Measurements from ENCODE around the gene FTH1. TPM values are rescaled to one million over a fixed set of nuclear protein-coding genes. Genes with fewer than 3 reads are reported as not detected.

The FTH1 gene
- polyA plus RNA-seq, 10 donors, result 1,283 to 1,536 (median 1,379) TPM

DNA sequence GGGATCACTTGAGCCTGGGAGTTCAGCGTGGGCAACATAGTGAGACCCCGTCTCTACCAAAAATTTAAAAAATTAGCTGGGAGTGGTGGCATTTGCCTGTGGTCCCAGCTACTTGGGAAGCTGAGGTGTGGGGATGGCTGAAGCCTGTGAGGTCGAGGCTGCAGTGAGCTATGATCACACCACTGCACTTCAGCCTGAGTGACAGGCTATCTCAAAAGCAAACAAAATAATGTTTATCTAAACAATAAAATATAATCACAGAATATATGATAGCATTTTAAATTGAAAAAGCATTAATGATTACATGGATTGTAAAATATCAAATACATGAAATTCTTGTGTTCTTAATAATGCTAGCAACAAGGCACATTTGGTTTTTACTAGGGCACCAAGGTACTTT lies 14.6 kb downstream of the FTH1 start:
- no peak for DNase-seq

DNA sequence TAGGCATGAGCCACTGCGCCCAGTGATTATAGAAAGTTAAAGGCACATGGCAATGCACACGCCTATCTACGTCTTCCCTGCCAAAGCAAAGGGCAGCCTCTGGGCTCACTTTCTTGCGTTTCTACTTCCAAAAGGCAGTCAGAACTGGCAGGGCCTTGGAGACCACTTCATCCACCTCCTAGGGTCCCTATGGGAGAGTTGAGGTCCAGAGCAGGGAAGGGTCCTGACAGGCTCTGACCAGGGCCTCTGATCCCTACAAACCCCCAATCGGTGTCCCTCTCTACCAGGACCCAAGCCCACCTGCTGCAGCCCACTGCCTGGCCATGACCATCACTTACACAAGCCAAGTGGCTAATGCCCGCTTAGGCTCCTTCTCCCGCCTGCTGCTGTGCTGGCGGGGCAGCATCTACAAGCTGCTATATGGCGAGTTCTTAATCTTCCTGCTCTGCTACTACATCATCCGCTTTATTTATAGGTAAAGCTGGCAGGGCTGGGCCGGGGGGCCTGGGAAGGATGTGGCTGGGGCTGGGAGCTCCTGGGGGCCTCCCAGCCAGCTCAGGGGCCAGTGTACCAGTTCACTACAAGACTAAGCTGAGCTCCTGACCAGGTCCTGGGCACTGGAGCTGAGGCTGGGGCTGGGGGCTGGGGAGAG lies 15.8 kb downstream of the FTH1 start:
- no peak for DNase-seq

DNA sequence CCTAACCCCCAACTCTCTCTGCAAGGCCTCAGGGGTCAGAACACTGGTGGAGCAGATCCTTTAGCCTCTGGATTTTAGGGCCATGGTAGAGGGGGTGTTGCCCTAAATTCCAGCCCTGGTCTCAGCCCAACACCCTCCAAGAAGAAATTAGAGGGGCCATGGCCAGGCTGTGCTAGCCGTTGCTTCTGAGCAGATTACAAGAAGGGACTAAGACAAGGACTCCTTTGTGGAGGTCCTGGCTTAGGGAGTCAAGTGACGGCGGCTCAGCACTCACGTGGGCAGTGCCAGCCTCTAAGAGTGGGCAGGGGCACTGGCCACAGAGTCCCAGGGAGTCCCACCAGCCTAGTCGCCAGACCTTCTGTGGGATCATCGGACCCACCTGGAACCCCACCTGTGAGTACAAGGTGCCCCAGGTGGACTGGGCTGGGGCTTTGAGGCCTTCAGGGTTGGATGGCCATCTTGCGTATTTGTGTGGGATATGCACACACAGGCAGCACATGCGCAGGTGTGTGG lies 17.3 kb downstream of the FTH1 start, which contains the start of gene BEST1:
Gene BEST1, plus strand, starts transcription at position 317 of the 513 bp plus-strand sequence. CDS start 1,456 bp downstream, outside the sequence.
- no peak for DNase-seq

DNA sequence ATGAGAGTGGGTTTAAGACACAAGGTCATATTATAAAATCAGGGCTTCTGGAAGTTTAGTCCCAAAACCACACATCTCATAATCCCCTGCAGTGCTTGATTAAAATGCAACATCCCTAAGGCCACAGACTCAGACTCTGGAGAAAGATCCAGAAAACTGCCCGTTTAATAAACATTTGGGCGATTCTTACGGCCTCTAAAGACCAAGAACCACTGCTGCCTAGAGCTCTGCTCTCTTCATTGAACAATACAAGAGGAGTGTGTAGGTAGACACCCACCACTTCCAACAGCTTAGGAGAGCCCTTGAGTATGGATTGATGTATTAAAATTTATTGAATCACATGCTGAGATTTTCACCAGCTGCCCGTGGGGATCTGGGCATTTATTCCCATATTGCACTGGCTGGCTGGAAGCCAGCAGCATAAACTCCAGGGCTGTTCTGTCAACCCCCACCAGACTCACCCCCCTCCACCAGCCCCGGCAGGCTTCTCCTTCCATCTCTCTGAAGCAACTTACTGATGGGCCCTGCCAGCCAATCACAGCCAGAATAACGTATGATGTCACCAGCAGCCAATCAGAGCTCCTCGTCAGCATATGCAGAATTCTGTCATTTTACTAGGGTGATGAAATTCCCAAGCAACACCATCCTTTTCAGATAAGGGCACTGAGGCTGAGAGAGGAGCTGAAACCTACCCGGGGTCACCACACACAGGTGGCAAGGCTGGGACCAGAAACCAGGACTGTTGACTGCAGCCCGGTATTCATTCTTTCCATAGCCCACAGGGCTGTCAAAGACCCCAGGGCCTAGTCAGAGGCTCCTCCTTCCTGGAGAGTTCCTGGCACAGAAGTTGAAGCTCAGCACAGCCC lies 18.0 kb downstream of the FTH1 start:
- peak; percentile 77 to 90 (median 90) for DNase-seq

DNA sequence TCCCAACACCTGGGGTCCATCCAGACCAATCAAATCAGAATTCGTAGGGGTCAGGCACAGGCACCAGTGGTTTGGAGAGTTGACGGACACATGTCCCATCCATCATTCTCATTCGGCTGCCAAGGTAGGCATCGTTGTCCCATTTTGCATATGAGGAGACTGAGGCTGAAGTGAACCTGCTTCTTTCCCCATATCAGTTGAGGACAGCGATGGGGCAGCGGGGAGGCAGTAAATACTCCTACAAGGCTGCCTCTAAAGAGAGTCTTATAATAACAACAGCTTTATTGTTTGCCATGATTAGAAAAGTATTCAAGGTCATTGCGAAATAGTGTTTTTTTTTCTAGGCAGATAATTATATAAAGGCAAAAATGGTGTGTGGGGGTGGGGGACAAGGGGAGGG lies 18.9 kb downstream of the FTH1 start:
- DNase-seq, result no peak

DNA sequence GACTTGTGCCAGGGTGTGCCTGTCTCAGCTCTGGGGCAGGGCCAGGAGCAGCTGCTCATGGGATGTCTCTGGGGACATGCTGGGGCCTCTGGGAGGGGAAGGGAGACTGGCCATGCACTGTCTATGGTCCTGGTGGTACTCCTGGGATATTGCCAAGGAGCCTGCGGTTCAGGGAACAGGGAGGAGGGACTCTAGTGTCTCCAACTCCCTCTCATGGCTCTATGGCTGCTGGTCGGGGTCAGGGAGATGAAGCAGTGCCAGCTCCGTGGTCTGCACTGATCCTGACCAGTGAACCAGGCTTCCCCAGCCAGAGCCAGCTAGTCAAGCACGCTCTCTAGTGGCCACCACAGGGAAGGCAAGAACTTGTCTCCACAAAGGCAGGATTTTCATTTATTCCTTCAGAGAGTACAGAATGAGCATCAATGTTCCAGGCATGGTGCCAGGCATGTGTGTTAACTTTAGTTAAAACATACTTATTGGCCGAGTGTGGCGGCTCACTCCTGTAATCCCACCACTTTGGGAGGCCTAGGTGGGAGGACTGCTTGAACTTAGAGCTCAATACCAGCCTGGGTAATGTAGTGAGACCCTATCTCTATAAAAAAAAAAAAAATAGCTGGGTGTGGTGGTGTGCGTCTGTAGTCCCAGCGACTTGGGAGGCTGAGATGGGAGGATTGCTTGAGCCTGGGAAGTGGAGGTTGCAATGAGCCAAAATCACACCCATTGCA lies 19.8 kb downstream of the FTH1 start:
- peak; percentile 90 to 96 (median 94) for DNase-seq

DNA sequence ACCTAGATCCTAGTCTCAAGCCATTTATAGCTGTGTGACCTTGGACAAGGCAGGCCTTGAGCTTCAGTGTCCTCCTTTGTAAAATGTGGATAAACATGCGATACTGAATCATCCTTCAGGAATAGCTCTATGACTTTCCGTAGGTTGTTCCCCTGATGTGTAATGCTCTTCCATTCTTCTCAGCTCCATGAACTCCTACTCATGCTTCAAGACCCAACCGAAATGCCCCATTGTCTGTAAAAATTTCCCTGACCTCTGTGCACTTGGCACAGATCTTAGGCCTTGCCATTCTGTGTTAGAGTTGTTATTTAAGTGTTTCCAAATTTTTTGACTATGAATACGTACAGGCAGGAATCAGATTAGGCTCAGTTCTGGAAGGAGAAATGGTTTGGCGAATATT lies 20.5 kb downstream of the FTH1 start:
- DNase-seq, result no peak

DNA sequence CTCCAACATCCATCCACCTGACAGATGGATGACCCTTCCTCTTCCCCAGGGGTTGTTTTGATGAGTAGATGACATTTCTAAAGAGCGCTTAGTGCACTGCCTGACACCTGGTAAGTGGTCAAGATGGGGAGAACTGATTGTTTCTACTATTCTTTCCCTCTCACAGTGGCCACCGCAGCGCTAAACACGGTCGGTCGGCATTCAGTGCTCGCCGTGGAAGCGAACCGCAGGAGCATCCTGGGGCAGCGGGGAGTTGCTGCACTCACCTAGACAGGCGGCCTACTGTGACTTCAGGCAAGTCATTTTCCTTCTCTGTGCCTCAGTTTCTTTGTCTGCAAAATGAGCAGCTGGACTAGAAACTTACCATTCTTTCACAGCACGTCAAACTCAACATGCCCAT lies 22.2 kb downstream of the FTH1 start:
- DNase-seq, result no peak

DNA sequence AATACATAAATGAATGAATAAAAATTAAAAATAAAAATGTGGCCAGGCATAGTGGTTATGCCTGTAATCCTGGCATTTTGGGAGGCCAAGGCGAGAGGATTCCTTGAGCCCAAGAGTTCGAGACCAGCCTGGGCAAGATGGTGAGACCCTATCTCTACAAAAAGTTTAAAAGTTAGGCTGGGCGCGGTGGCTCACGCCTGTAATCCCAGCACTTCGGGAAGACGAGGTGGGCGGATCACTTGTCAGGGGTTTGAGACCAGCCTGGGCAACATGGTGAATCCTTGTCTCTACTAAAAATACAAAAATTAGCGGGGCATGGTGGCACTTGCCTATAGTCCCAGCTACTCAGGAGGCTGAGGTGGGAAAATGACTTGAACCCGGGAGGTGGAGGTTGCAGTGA lies 27.0 kb downstream of the FTH1 start:
- no peak for DNase-seq

DNA sequence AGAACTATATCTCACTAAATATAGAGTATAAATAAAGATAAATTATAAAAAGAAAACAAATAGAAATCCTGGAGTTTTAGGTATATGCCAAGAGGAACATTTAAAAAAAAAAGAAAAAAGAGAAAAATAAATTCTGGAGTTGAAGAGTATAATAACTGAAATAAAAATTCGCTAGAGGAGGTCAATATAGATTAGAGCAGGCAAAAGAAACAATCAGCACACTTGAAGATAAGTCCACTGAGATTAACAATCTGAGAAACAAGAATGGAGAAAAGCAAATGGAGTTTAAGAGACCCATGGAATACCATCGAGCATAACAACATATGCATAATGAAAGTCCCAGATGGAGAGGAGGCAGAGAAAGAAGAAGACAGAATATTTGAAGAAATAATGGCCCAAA lies 31.6 kb downstream of the FTH1 start:
- no peak for DNase-seq

DNA sequence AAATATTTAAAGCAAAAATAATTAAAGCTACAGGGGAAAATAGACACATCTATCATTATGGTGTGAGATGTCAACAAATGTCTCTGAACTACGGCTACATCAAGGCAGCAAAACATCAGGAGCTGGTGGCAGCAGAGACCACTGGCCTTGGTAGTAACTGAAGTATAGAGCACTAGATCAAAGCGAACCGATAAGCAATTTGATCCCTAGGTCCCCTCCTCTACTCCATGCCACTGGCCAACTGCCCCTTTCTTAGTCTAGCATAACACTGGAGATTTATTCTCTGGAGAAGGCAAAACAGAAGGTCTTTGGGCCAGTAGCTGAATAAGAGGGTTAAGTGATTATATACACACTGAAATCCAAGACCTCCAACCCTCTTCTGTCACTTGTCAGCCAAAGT lies 36.5 kb downstream of the FTH1 start:
- DNase-seq, result no peak

DNA sequence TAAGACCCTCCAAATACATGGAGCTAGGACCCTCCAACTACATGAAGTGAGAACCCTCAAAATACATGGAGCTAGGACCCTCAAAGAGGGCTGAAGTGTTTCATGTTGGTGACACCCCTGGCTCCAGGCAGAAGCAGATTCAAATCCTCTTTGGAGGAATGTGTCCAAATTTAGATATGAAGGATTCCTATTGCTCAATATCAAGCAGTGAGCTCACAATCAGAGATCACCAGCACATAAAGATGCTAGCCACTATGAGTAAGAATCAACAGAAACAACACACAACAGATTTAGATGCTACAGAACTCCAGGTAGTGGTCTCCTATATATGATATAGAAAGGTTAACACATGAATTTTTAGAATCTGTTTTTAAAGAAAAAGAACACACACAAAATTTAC lies 38.8 kb downstream of the FTH1 start:
- DNase-seq, result no peak

DNA sequence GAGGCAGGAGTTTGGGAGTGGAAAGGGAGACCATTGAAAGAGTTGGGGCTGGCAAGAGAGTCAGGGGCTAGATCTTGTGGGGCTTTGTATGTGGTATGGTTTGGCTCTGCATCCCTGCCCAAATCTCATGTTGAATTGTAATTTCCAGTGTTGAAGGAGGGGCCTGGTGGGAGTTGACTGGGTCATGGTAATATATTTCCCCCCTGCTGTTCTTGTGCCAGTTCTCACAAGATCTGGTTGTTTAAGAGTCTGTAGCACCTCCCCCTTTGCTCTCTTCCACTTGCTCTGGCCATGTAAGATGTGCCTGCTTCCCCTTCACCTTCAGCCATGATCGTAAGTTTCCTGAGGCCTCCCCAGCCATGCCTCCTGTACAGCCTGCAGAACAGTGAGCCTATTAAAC lies 39.9 kb downstream of the FTH1 start:
- no peak for DNase-seq

DNA sequence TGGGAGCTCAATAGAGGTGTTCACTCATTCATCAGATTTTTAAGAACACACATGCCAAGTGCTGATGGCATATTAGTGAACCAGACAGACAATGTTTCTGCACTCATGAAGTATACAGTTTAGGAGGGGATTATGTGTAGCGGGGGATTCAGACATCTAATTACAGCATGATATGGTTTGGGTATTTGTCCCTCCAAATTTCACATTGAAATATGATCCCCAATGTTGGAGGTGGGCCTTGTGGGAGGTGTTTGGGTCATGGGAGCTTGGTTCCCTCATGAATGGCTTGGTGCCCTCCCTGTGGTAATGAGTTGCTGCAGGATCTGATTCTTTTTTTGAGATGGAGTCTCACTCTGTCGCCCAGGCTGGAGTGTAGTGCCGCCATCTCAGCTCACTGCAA lies 41.2 kb downstream of the FTH1 start:
- DNase-seq, result peak in 1 of 3 donors; percentile 41

DNA sequence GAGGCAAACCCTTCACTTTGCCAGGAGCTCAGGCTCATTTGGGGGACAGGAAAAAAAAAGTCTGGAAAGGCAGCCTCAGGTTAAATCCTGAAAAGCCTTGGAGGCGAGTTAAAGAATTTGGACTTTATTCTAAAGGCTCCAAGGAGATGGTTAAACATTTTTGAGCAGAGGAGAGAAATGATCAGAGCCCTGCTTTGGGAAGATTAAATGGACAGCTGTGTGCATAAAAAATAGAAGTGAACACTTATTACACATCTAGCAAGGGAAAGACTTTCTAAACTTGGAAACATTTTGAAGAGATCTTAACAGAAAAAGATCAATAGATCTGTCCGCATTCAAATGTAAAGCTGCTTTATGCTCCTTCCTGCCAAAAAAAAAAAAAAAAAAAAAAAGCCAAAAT lies 41.7 kb downstream of the FTH1 start:
- DNase-seq, result peak in 1 of 3 donors; percentile 60

DNA sequence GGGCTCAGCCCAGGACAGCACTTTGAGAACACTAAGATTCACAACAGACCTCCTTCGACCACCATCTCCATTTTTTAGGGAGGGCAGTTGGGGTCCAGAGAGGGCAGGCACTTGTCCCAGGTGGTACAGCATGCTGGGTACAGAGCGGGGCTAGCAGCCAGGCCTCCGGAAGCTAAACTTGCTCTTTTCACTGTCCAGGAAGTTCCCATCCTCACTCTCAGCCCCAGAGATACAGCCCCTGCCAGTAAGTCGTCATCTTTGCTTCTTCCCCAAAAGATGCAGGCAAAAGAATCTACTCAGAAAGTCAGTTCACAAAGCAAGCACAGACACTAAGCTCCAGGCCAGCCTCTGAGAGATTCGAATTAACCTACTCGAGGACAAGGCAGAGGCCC lies 43.4 kb downstream of the FTH1 start:
- DNase-seq, result peak in 1 of 3 donors; percentile 66

DNA sequence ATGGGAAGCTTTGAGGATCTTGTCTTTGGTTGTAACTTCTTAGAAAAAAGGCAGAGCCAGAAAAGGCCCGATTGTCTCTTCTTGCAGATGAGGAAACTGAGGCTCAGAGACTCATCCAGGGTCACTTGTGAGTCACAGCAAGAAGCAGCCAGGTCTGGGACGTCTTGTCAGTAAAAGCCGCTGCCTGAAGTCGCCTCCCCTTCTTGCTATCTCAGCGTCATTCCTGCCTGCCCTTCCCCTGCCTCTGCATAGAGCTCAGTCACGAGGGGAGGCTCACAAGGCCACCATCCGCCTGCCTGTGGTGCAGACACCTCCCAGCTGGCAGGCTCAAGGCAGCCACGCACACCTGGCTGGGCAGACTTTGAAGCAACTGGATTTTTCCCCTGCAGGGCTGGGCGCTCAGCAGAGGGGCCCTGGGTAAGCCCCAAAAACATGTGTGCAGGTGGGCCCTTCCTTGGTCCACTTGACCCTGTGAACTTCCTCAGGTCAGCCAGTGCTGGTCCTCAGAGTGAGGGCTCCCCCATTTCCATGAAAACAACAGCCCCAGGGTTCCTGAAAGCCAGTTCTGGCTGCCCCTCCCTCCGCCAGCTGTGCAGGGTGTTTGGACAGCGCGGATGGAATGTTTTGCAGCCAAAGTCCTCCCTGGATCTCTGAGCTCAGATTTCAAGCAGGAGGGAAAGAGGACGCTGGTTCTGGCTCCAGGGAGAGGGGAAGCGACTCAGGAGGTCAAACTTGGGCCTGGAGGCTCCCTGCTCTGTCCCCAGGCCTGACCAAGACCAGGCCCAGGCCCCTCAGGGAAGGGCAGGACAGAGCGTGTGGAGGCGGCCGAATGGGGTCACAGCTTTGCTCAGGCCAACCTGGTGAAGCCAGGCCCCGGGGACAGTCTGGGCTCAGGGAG lies 44.0 kb downstream of the FTH1 start:
- peak; percentile 87 to 97 (median 94) for DNase-seq

DNA sequence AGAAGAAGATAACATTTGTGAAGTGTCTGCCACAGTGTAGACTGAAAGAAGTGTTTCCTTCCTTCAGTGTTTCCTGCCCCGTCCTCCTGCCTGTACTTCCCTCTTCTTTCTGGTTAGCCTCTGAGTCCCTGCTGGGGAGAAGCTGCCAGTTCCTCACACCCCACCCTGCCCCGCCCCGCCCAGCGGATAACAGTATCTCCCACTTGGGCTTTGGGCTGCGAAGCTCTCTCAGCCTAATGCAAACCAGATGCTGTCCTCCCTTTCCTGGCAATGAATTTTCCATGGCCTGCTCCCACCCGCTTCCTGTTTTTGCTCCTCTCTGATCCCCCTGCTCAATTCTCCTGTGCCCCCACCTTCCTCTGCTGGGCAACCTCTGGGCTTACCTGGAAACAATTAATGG lies 44.9 kb downstream of the FTH1 start:
- peak; percentile 86 to 95 (median 94) for DNase-seq

DNA sequence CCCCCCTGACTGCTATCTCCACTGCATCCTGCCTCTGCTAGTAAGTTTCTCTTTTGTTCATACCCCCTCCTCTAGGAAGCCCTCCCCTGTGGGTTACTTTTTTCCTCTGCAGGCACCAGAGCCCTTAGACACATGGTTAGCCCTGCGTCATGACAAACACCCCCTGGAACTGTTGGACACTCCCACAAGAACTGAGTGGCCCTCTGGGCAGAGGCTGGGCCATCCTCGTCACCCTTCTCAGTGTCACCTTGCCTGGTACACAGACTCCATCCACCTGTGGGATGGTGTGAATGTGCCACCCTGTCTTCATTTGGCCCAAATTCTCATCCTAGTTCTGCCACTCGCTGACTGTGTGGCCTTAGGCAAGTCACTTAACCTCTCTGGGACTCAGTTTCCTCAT lies 46.0 kb downstream of the FTH1 start:
- DNase-seq, result peak in 1 of 3 donors; percentile 5

DNA sequence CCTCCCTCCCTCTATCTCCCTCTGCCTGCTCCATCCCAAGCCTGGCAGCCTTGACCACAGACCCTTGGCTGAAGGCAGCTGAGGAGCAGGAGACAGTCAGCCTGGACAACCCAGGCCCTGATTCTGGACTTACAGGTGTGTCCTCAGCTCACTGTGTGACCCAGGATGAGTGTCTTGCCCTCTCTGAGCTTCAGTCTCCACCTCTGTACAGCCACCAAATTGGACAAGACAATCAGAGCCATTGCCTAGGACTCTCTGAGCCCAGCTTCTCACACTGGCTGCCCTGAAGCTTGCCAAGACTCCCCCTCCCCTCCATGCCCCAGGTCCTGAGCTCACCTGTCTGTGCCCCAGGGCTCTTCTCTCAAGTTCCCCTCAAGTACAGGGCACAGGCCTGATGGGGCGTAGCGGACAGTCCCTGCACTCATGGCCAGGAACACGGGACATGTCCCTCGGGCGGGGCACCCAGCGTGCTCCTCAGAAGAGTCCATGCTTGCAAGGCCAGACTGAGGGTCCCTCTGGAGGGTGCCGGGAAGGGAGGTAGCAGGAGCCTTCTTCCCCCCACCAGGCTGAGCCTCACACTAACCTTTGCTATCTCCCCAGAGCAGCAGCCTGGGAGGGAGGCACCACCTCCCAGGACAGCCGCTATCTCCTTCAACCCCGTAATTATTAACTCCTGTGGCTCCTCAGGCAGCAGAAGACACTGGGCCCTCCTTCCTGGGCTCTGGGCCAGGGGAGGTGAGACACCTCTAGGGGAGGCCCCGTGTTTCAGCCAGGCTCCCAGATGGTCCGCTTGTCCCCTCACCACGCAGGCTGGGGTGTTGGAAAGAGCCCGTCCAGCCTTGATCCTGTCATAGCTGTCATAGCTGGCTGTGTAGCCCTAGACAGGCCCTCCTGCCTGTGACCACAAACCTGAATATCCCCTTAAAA lies 47.5 kb downstream of the FTH1 start:
- no peak for DNase-seq

All from muscle of back (tissue), 11 donors.